CD4-positive, alpha-beta T cell treated with Interleukin-6 for 4 hours (primary cell): ENCODE results near the gene CRK.
"Not testable (repeated sequence)": the region's sequence is repeated elsewhere in the genome, so short reads cannot be mapped to it uniquely, and the experiment has no call there.

ENCODE experiments used
- DNase-seq: peaks from one replicate; pipeline ENCODE4 v3.0.0-alpha.2; 2020; ENCODE audit warnings: mixed read lengths

The CRK gene

GRCh38 chr17:1462164-1463112 is 6.4 kb upstream of the CRK start:
- no peak for DNase-seq

GRCh38 chr17:1461198-1461944 is 5.3 kb upstream of the CRK start:
- no peak for DNase-seq

- DNase-seq, result peak; percentile 41
These were observed 4.2 kb upstream of the CRK start for GRCh38 chr17:1460233-1460632.

GRCh38 chr17:1455291-1455796 is 688 bp downstream of the CRK start:
- peak; percentile 36 for DNase-seq

- DNase-seq, result no peak
These were observed 1.5 kb downstream of the CRK start for GRCh38 chr17:1454541-1454940.

GRCh38 chr17:1453694-1454093 is 2.3 kb downstream of the CRK start:
- not testable (repeated sequence) for DNase-seq

GRCh38 chr17:1452836-1453235 is 3.2 kb downstream of the CRK start:
- DNase-seq, result no peak

- not testable (repeated sequence) for DNase-seq
These were observed 5.8 kb downstream of the CRK start for GRCh38 chr17:1450261-1450660.

- no peak for DNase-seq
These were observed 6.5 kb downstream of the CRK start for GRCh38 chr17:1449412-1449967.

GRCh38 chr17:1447052-1447451 is 9.0 kb downstream of the CRK start:
- no peak for DNase-seq

GRCh38 chr17:1446201-1446600 is 9.8 kb downstream of the CRK start:
- no peak for DNase-seq

- not testable (repeated sequence) for DNase-seq
These were observed 10.3 kb downstream of the CRK start for GRCh38 chr17:1445695-1446094.

GRCh38 chr17:1442721-1443120 is 13.3 kb downstream of the CRK start:
- DNase-seq, result not testable (repeated sequence)

GRCh38 chr17:1442187-1442586 is 13.8 kb downstream of the CRK start:
- no peak for DNase-seq

GRCh38 chr17:1440921-1441320 is 15.1 kb downstream of the CRK start:
- no peak for DNase-seq

- no peak for DNase-seq
These were observed 17.4 kb downstream of the CRK start for GRCh38 chr17:1438593-1439083.

- DNase-seq, result no peak
These were observed 20.7 kb downstream of the CRK start for GRCh38 chr17:1435326-1435725.

GRCh38 chr17:1434150-1434549 is 21.9 kb downstream of the CRK start:
- no peak for DNase-seq

- no peak for DNase-seq
These were observed 24.4 kb downstream of the CRK start for GRCh38 chr17:1431631-1432104.

GRCh38 chr17:1423456-1424135 is 32.4 kb downstream of the CRK start:
- no peak for DNase-seq

- DNase-seq, result no peak
These were observed 33.1 kb downstream of the CRK start for GRCh38 chr17:1422885-1423284.

GRCh38 chr17:1421470-1421869 is 34.6 kb downstream of the CRK start:
- no peak for DNase-seq
